Kidney (tissue), 14 donors: ENCODE measurements around the gene PPP1R9B. TPM values are rescaled to one million over a fixed set of nuclear protein-coding genes. Genes with fewer than 3 reads are reported as not detected.

Experiments
- DNase-seq, 5 donors: peaks; one replicate each; pipeline ENCODE4 v3.0.0-alpha.2; 2013 to 2020
- FAIRE-seq: peaks from 2 replicates; lab custom pipeline; 2012; peaks lifted over from hg19 to GRCh38; lab: Jason Lieb, UNC
- H3K27ac ChIP-seq, 2 donors: one replicate each; pipeline ENCODE4 v1.7.0; 2013; ENCODE audit warnings: low read depth in 2 of 2, low read length in 2 of 2, inconsistent platforms in 1 of 2
- H3K27me3 ChIP-seq: one replicate; pipeline ENCODE4 v1.7.1; 2013; ENCODE audit warnings: low read length, inconsistent platforms; ENCODE audit not compliant: control insufficient read depth, insufficient read depth
- H3K36me3 ChIP-seq, 3 donors: one replicate each; pipeline versions ENCODE4 v1.7.0 to v1.7.1; 2013; ENCODE audit warnings: low read length in 3 of 3, control low read depth in 1 of 3, inconsistent platforms in 1 of 3; ENCODE audit not compliant: insufficient read depth in 3 of 3, control insufficient read depth in 2 of 3
- H3K4me1 ChIP-seq, 3 donors: one replicate each; pipeline versions ENCODE4 v1.7.0 to v1.7.1; 2013; ENCODE audit warnings: low read length in 3 of 3, inconsistent platforms in 1 of 3, low read depth in 1 of 3; ENCODE audit not compliant: control insufficient read depth in 2 of 3, insufficient read depth in 2 of 3
- H3K4me3 ChIP-seq, 3 donors: one replicate each; pipeline versions ENCODE4 v1.7.0 to v1.8.1; 2013; ENCODE audit warnings: low read length in 3 of 3, control low read depth in 1 of 3, inconsistent platforms in 1 of 3
- H3K9ac ChIP-seq, 3 donors: one replicate each; pipeline versions ENCODE4 v1.7.0 to v1.7.1; 2013; ENCODE audit warnings: low read length in 3 of 3, control low read depth in 1 of 3, inconsistent platforms in 1 of 3
- H3K9me3 ChIP-seq, 3 donors: one replicate each; pipeline versions ENCODE4 v1.7.0 to v1.7.1; 2013; ENCODE audit warnings: low read length in 3 of 3, control low read depth in 1 of 3, inconsistent platforms in 1 of 3; ENCODE audit not compliant: control insufficient read depth in 2 of 3, insufficient read depth in 1 of 3
- intact Hi-C: fragments of 100-400 bp; cut with DNase I; formaldehyde crosslinking; loops from one replicate; pipeline ENCODE4 v1.11.1; 2022
- polyA plus RNA-seq: library from polyadenylated mRNA; stranded (reverse); fragments of 350-450 nt; fragmentation: Illumina TruSeq; extraction: RNeasy Lipid Tissue Mini Kit (QIAGEN cat#74804); gene quantifications from one replicate; pipeline ENCODE4 v1.2.3, GENCODE V29; 2014; ENCODE audit warnings: low read depth, low replicate concordance; ENCODE audit not compliant: insufficient read depth
- total RNA-seq: library from RNA; stranded (reverse); fragmentation: NEBNext Ultra II Directional; extraction: Animal tissue kit (Norgen Biotek cat#: 25700); gene quantifications from one replicate; pipeline ENCODE4 v1.2.1, GENCODE V29; 2021
- TF ChIP-seq, protein P1 (sequence below): IDR thresholded peaks from 3 replicates; pipeline ENCODE4 v1.5.1; 2012; ENCODE audit warnings: mild to moderate bottlenecking, moderate library complexity, borderline replicate concordance; ENCODE audit not compliant: insufficient read depth; ENCODE audit errors: extremely low read depth
- donor health status: control.
- donor health status: control.
- donor health status: control.
- donor health status: control.
- donor health status: control.
- donor health status: DM: yes; HTN: yes; CAD: no.
- donor health status: Normal renal cell carcinoma (clear cell type).

The PPP1R9B gene
- total and polyA plus RNA-seq, 2 donors from 2014 or later: 17.1 to 64.4 TPM

DNA sequence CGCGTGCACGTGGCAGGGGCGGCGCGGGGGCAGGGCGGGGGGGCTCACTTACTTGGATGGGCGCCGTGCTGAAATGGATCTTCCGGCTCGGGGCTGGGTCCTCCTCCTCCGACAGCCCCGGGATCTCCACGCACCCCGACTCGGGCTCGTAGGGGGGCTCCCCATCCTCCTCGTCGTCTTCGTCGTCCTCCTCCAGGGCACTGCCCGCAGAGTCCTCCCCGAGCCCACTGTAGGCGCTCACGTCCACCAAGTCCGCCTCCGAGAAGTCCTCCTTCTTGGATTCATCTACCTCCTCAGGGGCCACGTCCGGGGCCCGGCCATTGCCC lies 1.4 kb downstream of the PPP1R9B start:
- TF ChIP-seq, protein P1, sequence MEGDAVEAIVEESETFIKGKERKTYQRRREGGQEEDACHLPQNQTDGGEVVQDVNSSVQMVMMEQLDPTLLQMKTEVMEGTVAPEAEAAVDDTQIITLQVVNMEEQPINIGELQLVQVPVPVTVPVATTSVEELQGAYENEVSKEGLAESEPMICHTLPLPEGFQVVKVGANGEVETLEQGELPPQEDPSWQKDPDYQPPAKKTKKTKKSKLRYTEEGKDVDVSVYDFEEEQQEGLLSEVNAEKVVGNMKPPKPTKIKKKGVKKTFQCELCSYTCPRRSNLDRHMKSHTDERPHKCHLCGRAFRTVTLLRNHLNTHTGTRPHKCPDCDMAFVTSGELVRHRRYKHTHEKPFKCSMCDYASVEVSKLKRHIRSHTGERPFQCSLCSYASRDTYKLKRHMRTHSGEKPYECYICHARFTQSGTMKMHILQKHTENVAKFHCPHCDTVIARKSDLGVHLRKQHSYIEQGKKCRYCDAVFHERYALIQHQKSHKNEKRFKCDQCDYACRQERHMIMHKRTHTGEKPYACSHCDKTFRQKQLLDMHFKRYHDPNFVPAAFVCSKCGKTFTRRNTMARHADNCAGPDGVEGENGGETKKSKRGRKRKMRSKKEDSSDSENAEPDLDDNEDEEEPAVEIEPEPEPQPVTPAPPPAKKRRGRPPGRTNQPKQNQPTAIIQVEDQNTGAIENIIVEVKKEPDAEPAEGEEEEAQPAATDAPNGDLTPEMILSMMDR: no peak
- intact Hi-C loops: no loop called here
- Histone ChIP-seq H3K4me1 (peaks cover 0 to 50% (median 34%) of the 10 kb centered on the region in 3 donors), H3K9me3 (no peaks in the 10 kb centered on the region), H3K27ac (peak overlapping the region; percentile 83 to 88), H3K27me3 (no peaks in the 10 kb centered on the region), H3K4me3 (peak overlapping the region; percentile 20 to 62 (median 57)), H3K9ac (peak overlapping the region in 2 of 3 donors; percentile 51 to 69), H3K36me3 (peaks cover 0 to 9% (median 7%) of the 10 kb centered on the region in 3 donors)
- no peak for FAIRE-seq
- DNase-seq: no peak

DNA sequence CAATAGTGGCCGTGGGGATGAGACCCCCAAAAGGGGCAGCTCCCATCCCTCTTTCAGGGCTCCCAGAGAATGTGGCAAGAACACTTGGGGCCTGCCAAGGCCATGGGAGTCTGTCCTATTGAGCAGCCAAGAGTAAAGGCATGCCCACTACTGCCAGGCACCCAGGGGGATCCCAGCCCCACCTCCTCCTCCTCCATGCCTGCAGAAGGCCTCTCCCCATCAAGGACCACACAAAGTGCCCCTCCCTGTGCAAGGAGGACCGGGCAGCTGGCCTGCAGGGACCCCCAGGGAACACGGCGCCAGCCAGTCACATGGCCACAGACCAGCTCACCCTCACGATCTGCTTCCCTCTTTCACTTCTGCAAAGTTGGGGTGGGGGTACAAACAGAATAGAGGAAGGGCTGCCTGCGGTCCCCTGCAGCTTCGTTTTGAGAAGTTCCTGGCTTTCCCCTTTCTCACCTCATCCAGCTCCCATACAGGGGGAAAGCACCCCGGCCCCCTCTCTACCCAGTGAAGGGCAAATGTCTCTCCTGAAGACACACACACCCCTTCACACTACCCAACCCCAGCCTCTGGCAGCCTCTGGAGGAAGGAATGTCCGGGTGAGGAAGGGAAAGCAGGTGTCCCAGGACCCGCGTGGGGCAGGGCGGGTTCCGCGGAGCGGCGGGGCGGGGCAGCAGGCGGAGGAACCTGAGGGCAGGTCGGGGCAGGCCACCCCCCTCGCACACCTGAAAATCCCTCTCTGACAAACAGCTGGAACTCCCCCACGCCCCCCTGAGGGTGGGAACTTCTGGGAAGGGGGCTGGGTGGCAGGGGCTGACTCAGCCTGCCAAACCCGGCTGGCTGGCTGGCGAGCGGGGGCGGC lies 2.0 kb downstream of the PPP1R9B start:
- intact Hi-C loops: no loop called here
- DNase-seq: peak; percentile 46 to 96 (median 73)
- Histone ChIP-seq H3K9ac (peak overlapping the region in 2 of 3 donors; percentile 15 to 85), H3K27me3 (no peaks in the 10 kb centered on the region), H3K9me3 (no peaks in the 10 kb centered on the region), H3K4me3 (peak overlapping the region; percentile 36 to 69 (median 68)), H3K36me3 (peaks cover 0 to 13% (median 7%) of the 10 kb centered on the region in 3 donors), H3K27ac (peak overlapping the region; percentile 77 to 83), H3K4me1 (peaks cover 0 to 50% (median 32%) of the 10 kb centered on the region in 3 donors)
- FAIRE-seq: no peak
- TF ChIP-seq, protein P1: peak; percentile 24

DNA sequence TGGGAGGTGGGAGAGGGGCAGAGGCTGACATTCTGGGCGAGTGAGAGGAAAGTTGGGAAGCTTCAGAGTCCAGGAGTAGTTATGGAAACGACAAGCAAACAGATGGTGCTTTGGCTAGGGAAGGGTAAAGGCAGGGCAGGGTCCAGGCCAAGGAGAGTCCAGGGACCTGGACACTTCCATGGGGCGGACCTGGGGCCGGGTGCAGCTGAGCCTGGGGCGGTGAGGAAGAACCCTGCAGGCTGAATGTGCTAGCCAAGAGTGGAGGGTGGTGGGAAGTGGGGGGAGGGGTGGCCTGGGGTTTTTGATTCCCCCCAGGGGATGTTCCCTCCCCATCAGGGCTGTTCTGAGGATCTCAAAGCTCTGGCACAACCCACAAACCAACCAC lies 2.6 kb downstream of the PPP1R9B start:
- no peak for FAIRE-seq
- intact Hi-C loops: no loop called here
- TF ChIP-seq, protein P1: no peak
- Histone ChIP-seq H3K27me3 (no peaks in the 10 kb centered on the region), H3K9ac (peak overlapping the region in 2 of 3 donors; percentile 37 to 85), H3K9me3 (no peaks in the 10 kb centered on the region), H3K4me1 (peaks cover 0 to 50% (median 32%) of the 10 kb centered on the region in 3 donors), H3K36me3 (peaks cover 0 to 19% (median 9%) of the 10 kb centered on the region in 3 donors), H3K4me3 (peak overlapping the region; percentile 36 to 69 (median 68)), H3K27ac (peak overlapping the region; percentile 77 to 83)
- DNase-seq: peak in 3 of 5 donors; percentile 47 to 77 (median 57)
